Mucosa of descending colon (tissue), 3 donors: ENCODE measurements around the gene HUNK. TPM values are rescaled to one million over a fixed set of nuclear protein-coding genes. Genes with fewer than 3 reads are reported as not detected.
A peak's percentile ranks its signal among the peaks of the same experiment; 100 is the strongest.
"Not testable (repeated sequence)": the region's sequence is repeated elsewhere in the genome, so short reads cannot be mapped to it uniquely, and the experiment has no call there.

Experiments used
- ATAC-seq: fragments of 200-7000 bp; cut with Tn5 transposase; one replicate; pipeline ENCODE4 v1.9.1; 2020; ENCODE audit warnings: mild to moderate bottlenecking, moderate library complexity
- DNase-seq, 3 donors: peaks; one replicate each; pipeline ENCODE4 v3.0.0-alpha.2; 2020
- H3K36me3 ChIP-seq: fragments of 200-600 bp; one replicate; pipeline ENCODE4 v1.8.0; 2021; ENCODE audit warnings: low read depth, mild to moderate bottlenecking
- H3K4me1 ChIP-seq: fragments of 200-600 bp; one replicate; pipeline ENCODE4 v1.8.0; 2021; ENCODE audit warnings: low read depth, mild to moderate bottlenecking
- H3K4me3 ChIP-seq: fragments of 200-600 bp; one replicate; pipeline ENCODE4 v1.8.0; 2021; ENCODE audit warnings: mild to moderate bottlenecking
- H3K9me3 ChIP-seq: fragments of 200-600 bp; one replicate; pipeline ENCODE4 v1.8.0; 2021; ENCODE audit warnings: mild to moderate bottlenecking
- CTCF ChIP-seq: fragments of 200-600 bp; IDR thresholded peaks from one replicate; pipeline ENCODE4 v1.8.0; 2022; ENCODE audit warnings: antibody characterized with exemption, mild to moderate bottlenecking
- intact Hi-C, 2 donors: fragments of 100-400 bp; cut with DNase I in 1 of 2; cut with micrococcal nuclease in 1 of 2; formaldehyde crosslinking; loops; one replicate each; pipeline versions ENCODE4 v1.11.0 to v1.11.1; 2022; cut with DNase I, micrococcal nuclease
- total RNA-seq, 3 donors: library from RNA; stranded (reverse); fragmentation: NEBNext Ultra II Directional in 2 of 3; extraction: Animal tissue kit (Norgen Biotek cat#: 25700) in 2 of 3; gene quantifications; one replicate each; pipeline versions ENCODE4 v1.2.1 to v1.2.4, GENCODE V29; 2021 to 2023
- donor health status: DM: no; HTN: no; CAD: no; lungs with moderate emphysema.
- donor health status: DM: no; HTN: no; CAD: no.
- donor health status: DM: no; HTN: yes; CAD: no.

Gene HUNK
- total RNA-seq, 3 donors from 2014 or later, result 3.8 to 12.3 (median 11.0) TPM

- Histone ChIP-seq H3K4me3 (no peak overlapping the region), H3K4me1 (peaks cover 3% of the 10 kb centered on the region), H3K36me3 (no peaks in the 10 kb centered on the region), H3K9me3 (no peaks in the 10 kb centered on the region)
- no peak for DNase-seq
- TF ChIP-seq CTCF, result no peak
- intact Hi-C loops, result no loop called here
- no peak for ATAC-seq
Measured at GRCh38 chr21:31943561-31943960, 70.7 kb downstream of the HUNK start.

GRCh38 chr21:31945141-31945540 is 72.3 kb downstream of the HUNK start:
- ATAC-seq (no peak), DNase-seq (no peak)
- Histone ChIP-seq H3K9me3 (no peaks in the 10 kb centered on the region), H3K4me1 (peaks cover 3% of the 10 kb centered on the region), H3K4me3 (no peak overlapping the region), H3K36me3 (no peaks in the 10 kb centered on the region)
- no peak for TF ChIP-seq CTCF
- intact Hi-C loops, result no loop called here

DNA sequence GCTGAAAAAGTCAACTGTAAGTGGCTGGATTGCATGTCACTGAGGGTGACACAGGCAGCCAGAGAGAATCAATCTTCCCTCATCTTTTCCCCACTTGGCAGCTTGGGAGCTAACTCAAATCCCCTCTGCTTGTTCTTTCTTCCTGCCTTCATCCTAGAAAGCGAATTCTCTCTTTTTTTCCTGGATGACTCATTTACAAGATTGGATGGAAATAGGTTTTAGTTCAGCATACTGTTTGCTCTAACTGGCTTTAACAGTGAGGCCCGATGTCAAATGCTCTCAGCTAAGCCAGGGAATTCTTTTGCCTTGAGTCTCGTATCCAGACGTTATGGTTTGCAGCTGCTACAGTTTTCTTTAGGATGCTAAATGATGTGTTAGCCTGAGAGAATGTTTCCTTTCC is 72.7 kb downstream of the HUNK start:
- DNase-seq (no peak), ATAC-seq (peak; percentile 34)
- Histone ChIP-seq H3K4me3 (no peak overlapping the region), H3K4me1 (peaks cover 3% of the 10 kb centered on the region), H3K9me3 (no peaks in the 10 kb centered on the region), H3K36me3 (no peaks in the 10 kb centered on the region)
- intact Hi-C loops, result no loop called here
- TF ChIP-seq CTCF, result no peak

GRCh38 chr21:31946231-31946630 is 73.4 kb downstream of the HUNK start:
- Histone ChIP-seq H3K4me3 (no peak overlapping the region), H3K9me3 (no peaks in the 10 kb centered on the region), H3K36me3 (no peaks in the 10 kb centered on the region), H3K4me1 (peaks cover 3% of the 10 kb centered on the region)
- no peak for TF ChIP-seq CTCF
- DNase-seq (no peak), ATAC-seq (no peak)
- intact Hi-C loops, result no loop called here

DNA sequence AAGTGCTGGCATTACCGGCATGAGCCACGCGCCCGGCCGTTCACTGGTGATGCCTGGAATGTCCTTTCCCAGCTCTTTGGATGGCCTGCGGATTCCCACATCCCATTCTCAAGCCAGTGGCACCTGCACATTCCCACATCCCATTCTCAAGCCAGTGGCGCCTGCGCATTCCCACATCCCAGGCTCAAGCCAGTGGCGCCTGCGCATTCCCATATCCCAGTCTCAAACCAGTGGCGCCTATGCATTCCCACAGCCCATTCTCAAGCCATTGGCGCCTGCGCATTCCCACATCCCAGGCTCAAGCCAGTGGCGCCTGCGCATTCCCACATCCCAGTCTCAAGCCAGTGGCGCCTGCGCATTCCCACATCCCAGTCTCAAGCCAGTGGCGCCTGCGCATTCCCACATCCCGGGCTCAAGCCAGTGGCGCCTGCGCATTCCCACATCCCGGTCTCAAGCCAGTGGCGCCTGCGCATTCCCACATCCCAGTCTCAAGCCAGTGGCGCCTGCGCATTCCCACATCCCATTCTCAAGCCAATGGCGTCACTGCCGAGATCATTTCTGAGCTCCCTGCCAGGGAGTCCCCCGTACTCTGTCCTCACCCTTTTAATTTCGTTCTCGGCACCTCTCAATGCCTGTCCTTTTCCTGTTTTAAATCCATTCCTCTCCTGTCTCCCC is 74.2 kb downstream of the HUNK start:
- DNase-seq, H3K9me3 ChIP-seq, H3K4me3 ChIP-seq, H3K4me1 ChIP-seq, intact Hi-C loops, H3K36me3 ChIP-seq, ATAC-seq: not testable (repeated sequence)

GRCh38 chr21:31948676-31949075 is 75.9 kb downstream of the HUNK start:
- no peaks in the 10 kb centered on the region for H3K9me3 ChIP-seq
- no peaks in the 10 kb centered on the region for H3K4me1 ChIP-seq
- DNase-seq (no peak), ATAC-seq (no peak)
- H3K4me3 ChIP-seq, result no peak overlapping the region
- intact Hi-C loops, result no loop called here
- no peaks in the 10 kb centered on the region for H3K36me3 ChIP-seq
- no peak for TF ChIP-seq CTCF
